HCT116 (cell line): ENCODE measurements around the gene YIPF7. TPM values are rescaled to one million over a fixed set of nuclear protein-coding genes. Genes with fewer than 3 reads are reported as not detected.

Experiments used
- ATAC-seq: fragments of 200-7000 bp; cut with Tn5 transposase; 2 replicates; pipeline ENCODE4 v1.9.1; 2020; ENCODE audit warnings: mild to moderate bottlenecking, moderate library complexity
- BruUV-seq: library from RNA; stranded (reverse); fragments of 400-500 nt; replicated peaks from 2 replicates; lab custom pipeline; 2021; lab: Mats Ljungman, UMichigan
- CTCF ChIA-PET: fragments of 300-600 bp; sonication (Branson Sonifier 250); formaldehyde crosslinking; loops from one replicate; lab custom pipeline; 2021; ENCODE audit warnings: antibody characterized with exemption; lab: Charles Lee
- POLR2A ChIA-PET: fragments of 300-600, 350-600 bp; sonication (Branson Sonifier 250); formaldehyde crosslinking; loops from one replicate; lab custom pipeline; 2021; ENCODE audit warnings: antibody characterized with exemption; lab: Charles Lee
- RAD21 ChIA-PET, 2 experiments: fragments of 300-600 bp; sonication (Branson Sonifier 250); formaldehyde crosslinking; loops; one replicate each; lab custom pipeline; 2023; ENCODE audit warnings: low total read pairs in 2 of 2; ENCODE audit not compliant: uncharacterized antibody in 2 of 2, unreplicated experiment in 2 of 2, low non-redundant PET in 1 of 2; lab: Charles Lee
- DNase-seq: peaks from one replicate; pipeline ENCODE4 v3.0.0-alpha.2; 2010; ENCODE audit warnings: low read depth, low spot score
- H2AFZ ChIP-seq: fragments of 200-600 bp; shearing (Covaris generic), sonication (generic); 2 replicates; pipeline ENCODE4 v1.6.1; 2017; ENCODE audit warnings: low read depth, mixed run types, mixed read lengths, antibody characterized with exemption, low read length; ENCODE audit not compliant: poor library complexity, severe bottlenecking
- H3K27ac ChIP-seq: 2 replicates; pipeline ENCODE4 v1.5.1; 2012; ENCODE audit warnings: low read depth, low read length
- H3K27me3 ChIP-seq: fragments of 200-600 bp; sonication (generic); 2 replicates; pipeline ENCODE4 v1.6.1; 2016; ENCODE audit warnings: mixed run types, low read length, mixed read lengths; ENCODE audit not compliant: insufficient read depth
- H3K36me3 ChIP-seq, 2 experiments: fragments of 200-500 bp in 1 of 2; fragments of 200-600 bp in 1 of 2; sonication (Bioruptor generic) in 1 of 2; sonication (generic) in 1 of 2; 2 replicates each; pipeline versions ENCODE4 v1.5.1 to v1.6.1; 2014 to 2016; ENCODE audit warnings: low read length in 2 of 2, inconsistent platforms in 1 of 2, mixed read lengths in 1 of 2, mixed run types in 1 of 2; ENCODE audit not compliant: insufficient read depth in 2 of 2, control insufficient read depth in 1 of 2
- H3K4me1 ChIP-seq, 2 experiments: fragments of 200-600 bp in 1 of 2; sonication (generic) in 1 of 2; 2 replicates each; pipeline versions ENCODE4 v1.5.1 to v1.6.1; 2012 to 2017; ENCODE audit warnings: low read length in 2 of 2, inconsistent platforms in 1 of 2, mild to moderate bottlenecking in 1 of 2, mixed read lengths in 1 of 2, mixed run types in 1 of 2, moderate library complexity in 1 of 2; ENCODE audit not compliant: insufficient read depth in 2 of 2, control insufficient read depth in 1 of 2
- H3K4me2 ChIP-seq: fragments of 200-600 bp; sonication (generic); 2 replicates; pipeline ENCODE4 v1.6.1; 2017; ENCODE audit warnings: mixed run types, low read length, mixed read lengths
- H3K4me3 ChIP-seq, 2 experiments: fragments of 200-600 bp in 1 of 2; sonication (generic) in 1 of 2; replicated peaks in 1 of 2; 2 replicates each; pipeline ENCODE4 v1.5.1; 2011 to 2016; ENCODE audit warnings: low read length in 2 of 2, control low read depth in 1 of 2, low read depth in 1 of 2, mild to moderate bottlenecking in 1 of 2, mixed read lengths in 1 of 2, mixed run types in 1 of 2
- H3K79me2 ChIP-seq: fragments of 200-600 bp; sonication (generic); 2 replicates; pipeline ENCODE4 v1.6.1; 2017; ENCODE audit warnings: mild to moderate bottlenecking, mixed run types, low read length, moderate library complexity, mixed read lengths; ENCODE audit not compliant: insufficient read depth
- H3K9ac ChIP-seq: fragments of 200-600 bp; sonication (generic); 2 replicates; pipeline ENCODE4 v1.6.1; 2016; ENCODE audit warnings: low read length, mixed read lengths
- H3K9me2 ChIP-seq: fragments of 200-600 bp; sonication (generic), shearing (Covaris generic); 2 replicates; pipeline ENCODE4 v1.6.1; 2017; ENCODE audit warnings: mixed run types, mild to moderate bottlenecking, moderate library complexity; ENCODE audit not compliant: insufficient read depth
- H3K9me3 ChIP-seq, 2 experiments: fragments of 200-500 bp in 1 of 2; fragments of 200-600 bp in 1 of 2; sonication (Bioruptor generic) in 1 of 2; sonication (generic) in 1 of 2; 2 replicates each; pipeline ENCODE4 v1.6.1; 2014 to 2017; ENCODE audit warnings: low read length in 2 of 2, mixed read lengths in 2 of 2, inconsistent platforms in 1 of 2, low read depth in 1 of 2, mild to moderate bottlenecking in 1 of 2, mixed run types in 1 of 2, moderate library complexity in 1 of 2; ENCODE audit not compliant: control insufficient read depth in 1 of 2, insufficient read depth in 1 of 2
- H4K20me1 ChIP-seq: fragments of 200-600 bp; sonication (generic), shearing (Covaris generic); 2 replicates; pipeline ENCODE4 v1.6.1; 2017; ENCODE audit warnings: mixed run types, mild to moderate bottlenecking, moderate library complexity; ENCODE audit not compliant: insufficient read depth
- EGR1 ChIP-seq: IDR thresholded peaks from 2 replicates; pipeline ENCODE4 v1.6.1; 2012; ENCODE audit warnings: low read depth
- ELF1 ChIP-seq: IDR thresholded peaks from 2 replicates; pipeline ENCODE4 v1.6.1; 2012; ENCODE audit warnings: low read depth, borderline replicate concordance
- EZH2 ChIP-seq: fragments of 200-600 bp; sonication (generic); IDR thresholded peaks from 2 replicates; pipeline ENCODE4 v1.6.1; 2017; ENCODE audit warnings: antibody characterized with exemption, mixed run types
- EZH2phosphoT487 ChIP-seq: fragments of 200-600 bp; IDR thresholded peaks from 2 replicates; pipeline ENCODE4 v1.6.1; 2018; ENCODE audit warnings: antibody characterized with exemption, borderline replicate concordance
- FOSL1 ChIP-seq: IDR thresholded peaks from 2 replicates; pipeline ENCODE4 v1.6.1; 2012; ENCODE audit warnings: low read depth
- JUND ChIP-seq: IDR thresholded peaks from 2 replicates; pipeline ENCODE4 v1.6.1; 2012
- POLR2AphosphoS5 ChIP-seq: IDR thresholded peaks from 2 replicates; pipeline ENCODE4 v1.6.1; 2011; ENCODE audit warnings: mild to moderate bottlenecking, low read depth, low read length, moderate library complexity
- SP1 ChIP-seq: IDR thresholded peaks from 2 replicates; pipeline ENCODE4 v1.6.1; 2012; ENCODE audit warnings: low read depth
- SRF ChIP-seq: IDR thresholded peaks from 2 replicates; pipeline ENCODE4 v1.6.1; 2012; ENCODE audit warnings: low read depth
- YY1 ChIP-seq: IDR thresholded peaks from 2 replicates; pipeline ENCODE4 v1.6.1; 2011; ENCODE audit warnings: low read length, low read depth, moderate library complexity, mild to moderate bottlenecking; ENCODE audit not compliant: insufficient replicate concordance; ENCODE audit errors: extremely low read depth
- ZNF274 ChIP-seq: fragments of 200-500 bp; sonication (Bioruptor generic); IDR thresholded peaks from 2 replicates; pipeline ENCODE4 v1.6.1; 2014; ENCODE audit warnings: mild to moderate bottlenecking, low read depth, low read length, inconsistent platforms
- intact Hi-C: fragments of 100-400 bp; cut with micrococcal nuclease; formaldehyde crosslinking; loops from 2 replicates; pipeline ENCODE4 v1.10.0; 2022
- total RNA-seq: library from RNA; stranded (reverse); gene quantifications from one replicate; pipeline ENCODE4 v1.2.1, GENCODE V29; 2021; ENCODE audit not compliant: unreplicated experiment

Gene YIPF7
- total RNA-seq, 1 experiment from 2014 or later, result not detected

DNA sequence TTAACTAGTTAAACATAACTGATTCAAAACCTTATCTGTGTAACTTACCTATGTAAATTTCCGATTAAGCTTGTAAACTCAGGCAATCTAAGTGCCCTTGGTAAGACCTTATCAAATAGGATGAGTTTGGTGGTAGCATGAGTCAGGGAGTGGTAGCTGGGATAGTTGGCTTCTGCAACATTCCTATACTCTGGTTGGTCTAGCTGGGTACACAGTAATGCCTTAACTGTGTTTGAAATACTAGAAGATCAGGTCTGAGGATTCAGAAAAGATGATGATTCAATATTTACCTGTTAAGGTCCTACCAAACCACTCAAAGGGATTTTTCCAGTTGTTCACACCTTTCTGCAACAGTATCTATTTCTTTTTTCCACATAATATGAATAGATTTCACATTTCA is 5.3 kb downstream of the YIPF7 start (continued):
- no peak for TF ChIP-seq POLR2AphosphoS5
- TF ChIP-seq EGR1, result no peak
- TF ChIP-seq ZNF274, result no peak
- no peak for TF ChIP-seq ELF1
- TF ChIP-seq YY1, result no peak
- TF ChIP-seq EZH2phosphoT487, result no peak
- TF ChIP-seq EZH2, result no peak

GRCh38 chr4:44638091-44638490 is 13.3 kb downstream of the YIPF7 start:
- H3K36me3 ChIP-seq, result no peaks in the 10 kb centered on the region
- no peak overlapping the region for H2AFZ ChIP-seq
- CTCF ChIA-PET, result no interaction called here
- intact Hi-C loops, result no loop called here
- H3K9me2 ChIP-seq, result no peaks in the 10 kb centered on the region
- no peaks in the 10 kb centered on the region for H3K79me2 ChIP-seq
- RAD21 ChIA-PET, result no interaction called here
- H3K4me2 ChIP-seq, result no peak overlapping the region
- no peak overlapping the region for H3K27ac ChIP-seq
- no peak for DNase-seq
- no peaks in the 10 kb centered on the region for H3K4me1 ChIP-seq
- no TSS peak for BruUV-seq
- H3K9ac ChIP-seq, result no peak overlapping the region
- H3K27me3 ChIP-seq, result no peaks in the 10 kb centered on the region
- no peaks in the 10 kb centered on the region for H3K9me3 ChIP-seq
- no peak for ATAC-seq
- H3K4me3 ChIP-seq, result no peak overlapping the region
- H4K20me1 ChIP-seq, result no peaks in the 10 kb centered on the region
- TF ChIP-seq SRF, result no peak
- no peak for TF ChIP-seq JUND
- no peak for TF ChIP-seq FOSL1
- no peak for TF ChIP-seq EZH2phosphoT487
- no peak for TF ChIP-seq SP1
- POLR2A ChIA-PET, result no interaction called here
